PC-3 (cell line): ENCODE measurements around the gene GCH1. TPM values are rescaled to one million over a fixed set of nuclear protein-coding genes. Genes with fewer than 3 reads are reported as not detected.

Source experiments
- ATAC-seq: fragments of 200-7000 bp; cut with Tn5 transposase; 2 replicates; pipeline ENCODE4 v1.9.1; 2020; ENCODE audit warnings: mild to moderate bottlenecking, moderate library complexity
- BruUV-seq: library from RNA; stranded (reverse); fragments of 400-500 nt; replicated peaks from 2 replicates; lab custom pipeline; 2021; lab: Mats Ljungman, UMichigan
- CTCF ChIA-PET: fragments of 300-600 bp; sonication (Branson Sonifier 250); formaldehyde crosslinking; loops from one replicate; lab custom pipeline; 2022; ENCODE audit warnings: antibody characterized with exemption; lab: Charles Lee
- POLR2A ChIA-PET: fragments of 300-600 bp; sonication (Branson Sonifier 250); formaldehyde crosslinking; loops from one replicate; lab custom pipeline; 2022; ENCODE audit warnings: antibody characterized with exemption; ENCODE audit not compliant: unreplicated experiment; lab: Charles Lee
- DNase-seq: peaks from one replicate; pipeline ENCODE4 v3.0.0-alpha.2; 2015
- H2AFZ ChIP-seq: fragments of 300-600 bp; sonication (generic); 2 replicates; pipeline ENCODE4 v1.6.0; 2016; ENCODE audit warnings: antibody characterized with exemption, low read length
- H3F3A ChIP-seq: fragments of 300-600 bp; sonication (generic); one replicate; pipeline ENCODE4 v1.6.0; 2017; ENCODE audit warnings: antibody characterized with exemption, low read length, control low read depth, mild to moderate bottlenecking; ENCODE audit not compliant: unreplicated experiment
- H3K27ac ChIP-seq: fragments of 300-600 bp; sonication (generic); 2 replicates; pipeline ENCODE4 v1.5.1; 2016; ENCODE audit warnings: mild to moderate bottlenecking, low read length
- H3K27me3 ChIP-seq: fragments of 300-600 bp; sonication (generic); 2 replicates; pipeline ENCODE4 v1.6.1; 2016; ENCODE audit warnings: low read length, mixed read lengths
- H3K36me3 ChIP-seq: fragments of 300-600 bp; sonication (generic); 2 replicates; pipeline ENCODE4 v1.6.1; 2016; ENCODE audit warnings: low read depth, mixed run types, low read length, mixed read lengths
- H3K4me1 ChIP-seq: fragments of 300-600 bp; sonication (generic); 2 replicates; pipeline ENCODE4 v1.5.1; 2016; ENCODE audit warnings: low read length; ENCODE audit not compliant: insufficient read depth
- H3K4me2 ChIP-seq: fragments of 300-600 bp; sonication (generic); 2 replicates; pipeline ENCODE4 v1.6.0; 2016; ENCODE audit warnings: low read length
- H3K4me3 ChIP-seq: fragments of 300-600 bp; sonication (generic); 2 replicates; pipeline ENCODE4 v1.5.1; 2016; ENCODE audit warnings: mild to moderate bottlenecking, low read length, mixed read lengths
- H3K79me2 ChIP-seq: fragments of 300-600 bp; sonication (generic); 2 replicates; pipeline ENCODE4 v1.6.1; 2017; ENCODE audit warnings: low read length, mixed read lengths
- H3K9ac ChIP-seq: fragments of 300-600 bp; sonication (generic); 2 replicates; pipeline ENCODE4 v1.6.0; 2016; ENCODE audit warnings: mild to moderate bottlenecking, low read length
- H3K9me2 ChIP-seq: fragments of 300-600 bp; sonication (generic); replicated peaks from 2 replicates; pipeline ENCODE4 v1.6.1; 2016; ENCODE audit warnings: mixed run types, low read length, mixed read lengths
- H3K9me3 ChIP-seq: fragments of 300-600 bp; sonication (generic); 2 replicates; pipeline ENCODE4 v1.6.1; 2016; ENCODE audit warnings: low read length, mixed read lengths
- H4K20me1 ChIP-seq: fragments of 300-600 bp; sonication (generic); 2 replicates; pipeline ENCODE4 v1.6.1; 2016; ENCODE audit warnings: low read length, mixed read lengths
- EZH2 ChIP-seq: fragments of 300-600 bp; sonication (generic); IDR thresholded peaks from one replicate; pipeline ENCODE4 v1.6.1; 2017; ENCODE audit warnings: antibody characterized with exemption, mild to moderate bottlenecking, low read length; ENCODE audit not compliant: unreplicated experiment
- EZH2phosphoT487 ChIP-seq: fragments of 300-600 bp; sonication (generic); IDR thresholded peaks from 2 replicates; pipeline ENCODE4 v1.6.1; 2018; ENCODE audit warnings: mild to moderate bottlenecking, antibody characterized with exemption, low read length, borderline replicate concordance
- intact Hi-C: fragments of 100-400 bp; cut with micrococcal nuclease; formaldehyde crosslinking; loops from 2 replicates; pipeline ENCODE4 v1.9.0; 2023
- total RNA-seq: library from RNA; depleted of rRNA; stranded (reverse); fragments of >200 nt; gene quantifications from 2 replicates; pipeline ENCODE4 v1.2.3, GENCODE V29; 2014
- TF ChIP-seq, protein P1 (sequence below): fragments of 300-600 bp; sonication (generic); conservative IDR thresholded peaks from 2 replicates; pipeline ENCODE4 v1.5.1; 2017; ENCODE audit warnings: antibody characterized with exemption, low read depth, mild to moderate bottlenecking, low read length

Gene GCH1
- total RNA-seq, 1 experiment from 2014 or later: 26.6 TPM

DNA sequence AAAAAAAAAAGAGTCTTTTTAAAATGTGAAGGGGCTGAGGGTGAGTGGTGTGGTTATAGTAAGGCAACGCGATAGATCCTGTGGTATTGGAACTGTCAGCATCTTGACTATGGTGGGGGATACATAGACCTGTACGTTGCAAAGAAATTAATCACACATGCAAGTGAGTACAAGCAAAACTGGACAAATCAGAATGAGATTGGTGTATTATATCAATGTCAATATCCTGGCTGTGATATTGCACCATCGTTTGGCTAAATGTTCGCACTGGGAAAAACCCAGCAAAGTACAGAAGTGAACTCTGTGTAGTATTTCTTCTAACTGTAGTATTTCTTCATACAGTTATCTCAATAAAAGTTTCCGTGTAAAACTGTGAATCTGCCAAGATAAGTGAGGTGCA lies 67.9 kb downstream of the GCH1 start:
- Histone ChIP-seq H4K20me1 (no peaks in the 10 kb centered on the region), H3K79me2 (no peaks in the 10 kb centered on the region), H3K27me3 (no peaks in the 10 kb centered on the region), H3K9me2 (no peaks in the 10 kb centered on the region), H3K36me3 (no peaks in the 10 kb centered on the region), H3K9me3 (no peaks in the 10 kb centered on the region), H3F3A (no peaks in the 10 kb centered on the region), H3K9ac (no peak overlapping the region), H3K27ac (no peak overlapping the region), H2AFZ (no peak overlapping the region), H3K4me2 (no peak overlapping the region), H3K4me1 (no peaks in the 10 kb centered on the region), H3K4me3 (no peak overlapping the region)
- TF ChIP-seq, protein P1, sequence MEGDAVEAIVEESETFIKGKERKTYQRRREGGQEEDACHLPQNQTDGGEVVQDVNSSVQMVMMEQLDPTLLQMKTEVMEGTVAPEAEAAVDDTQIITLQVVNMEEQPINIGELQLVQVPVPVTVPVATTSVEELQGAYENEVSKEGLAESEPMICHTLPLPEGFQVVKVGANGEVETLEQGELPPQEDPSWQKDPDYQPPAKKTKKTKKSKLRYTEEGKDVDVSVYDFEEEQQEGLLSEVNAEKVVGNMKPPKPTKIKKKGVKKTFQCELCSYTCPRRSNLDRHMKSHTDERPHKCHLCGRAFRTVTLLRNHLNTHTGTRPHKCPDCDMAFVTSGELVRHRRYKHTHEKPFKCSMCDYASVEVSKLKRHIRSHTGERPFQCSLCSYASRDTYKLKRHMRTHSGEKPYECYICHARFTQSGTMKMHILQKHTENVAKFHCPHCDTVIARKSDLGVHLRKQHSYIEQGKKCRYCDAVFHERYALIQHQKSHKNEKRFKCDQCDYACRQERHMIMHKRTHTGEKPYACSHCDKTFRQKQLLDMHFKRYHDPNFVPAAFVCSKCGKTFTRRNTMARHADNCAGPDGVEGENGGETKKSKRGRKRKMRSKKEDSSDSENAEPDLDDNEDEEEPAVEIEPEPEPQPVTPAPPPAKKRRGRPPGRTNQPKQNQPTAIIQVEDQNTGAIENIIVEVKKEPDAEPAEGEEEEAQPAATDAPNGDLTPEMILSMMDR: no peak
- TF ChIP-seq EZH2phosphoT487 (no peak), EZH2 (no peak)
- no TSS peak for BruUV-seq
- intact Hi-C loops: no loop called here
- POLR2A ChIA-PET: no interaction called here
- CTCF ChIA-PET: interaction anchor here (0.7 kb wide), 1 partner anchor 124 kb away, joined by 5 read pairs; no protein-coding TSS in a partner anchor
- ATAC-seq (no peak), DNase-seq (no peak)

DNA sequence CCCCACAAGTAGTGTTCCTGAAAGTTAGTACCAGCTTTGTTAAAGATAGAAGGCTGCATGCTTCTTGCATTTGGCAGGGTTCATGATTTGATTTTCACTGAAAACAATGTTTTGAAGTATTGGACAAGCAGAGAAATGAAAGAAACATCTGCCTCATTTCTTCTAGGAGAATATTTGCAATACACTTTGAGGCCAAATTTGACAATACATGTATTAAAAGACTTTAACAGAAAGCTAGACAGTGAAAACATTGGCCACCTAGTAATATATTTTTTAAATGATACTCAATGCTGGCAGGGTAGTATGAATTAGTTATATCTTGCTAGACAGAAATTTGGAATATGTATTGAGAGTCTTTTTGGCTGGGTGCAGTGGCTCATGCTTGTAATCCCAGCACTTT lies 68.5 kb downstream of the GCH1 start:
- TF ChIP-seq, protein P1: no peak
- TF ChIP-seq EZH2phosphoT487 (no peak), EZH2 (no peak)
- POLR2A ChIA-PET: interaction anchor here (0.5 kb wide), 1 partner anchor 170 kb away, joined by 3 read pairs; no protein-coding TSS in a partner anchor
- Histone ChIP-seq H3K27ac (no peak overlapping the region), H4K20me1 (no peaks in the 10 kb centered on the region), H3K9me2 (no peaks in the 10 kb centered on the region), H3K4me1 (no peaks in the 10 kb centered on the region), H3K4me3 (no peak overlapping the region), H3K9me3 (no peaks in the 10 kb centered on the region), H3K4me2 (no peak overlapping the region), H3K36me3 (no peaks in the 10 kb centered on the region), H3K27me3 (no peaks in the 10 kb centered on the region), H2AFZ (no peak overlapping the region), H3K79me2 (no peaks in the 10 kb centered on the region), H3F3A (no peaks in the 10 kb centered on the region), H3K9ac (no peak overlapping the region)
- ATAC-seq (no peak), DNase-seq (no peak)
- intact Hi-C loops: no loop called here
- CTCF ChIA-PET: interaction anchor here (0.7 kb wide), 1 partner anchor 125 kb away, joined by 5 read pairs; no protein-coding TSS in a partner anchor
- no TSS peak for BruUV-seq

DNA sequence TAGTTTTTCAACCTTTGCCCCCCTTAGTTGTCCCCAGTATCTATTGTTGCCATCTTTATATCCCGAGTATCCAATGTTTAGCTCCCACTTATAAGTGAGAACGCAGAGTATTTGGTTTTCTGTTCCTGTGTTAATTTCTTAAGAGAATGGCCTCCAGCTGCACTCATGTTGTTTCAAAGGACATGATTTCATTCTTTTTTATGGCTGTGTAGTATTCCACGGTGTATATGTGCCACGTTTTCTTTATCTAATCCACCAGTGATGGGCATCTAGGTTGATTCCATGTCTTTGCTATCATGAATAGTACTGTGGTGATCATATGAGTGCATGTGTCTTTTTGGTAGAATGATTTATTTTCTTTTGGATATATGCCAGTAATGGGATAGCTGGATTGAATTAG lies 72.0 kb downstream of the GCH1 start:
- Histone ChIP-seq H3K27me3 (no peaks in the 10 kb centered on the region), H3K27ac (no peak overlapping the region), H3K4me1 (no peaks in the 10 kb centered on the region), H2AFZ (no peak overlapping the region), H3K79me2 (no peaks in the 10 kb centered on the region), H4K20me1 (no peaks in the 10 kb centered on the region), H3K36me3 (no peaks in the 10 kb centered on the region), H3K9me3 (no peaks in the 10 kb centered on the region), H3K4me3 (no peak overlapping the region), H3K9me2 (0 out of 2 replicates have a peak, but pooled peaks cover 3% of the 10 kb centered on the region), H3F3A (no peaks in the 10 kb centered on the region), H3K9ac (no peak overlapping the region), H3K4me2 (no peak overlapping the region)
- ChIA-PET POLR2A (no interaction called here), CTCF (interaction anchor here (1.0 kb wide), 1 partner anchor 13 kb away, joined by 3 read pairs; no protein-coding TSS in a partner anchor)
- intact Hi-C loops: no loop called here
- no peak for TF ChIP-seq EZH2phosphoT487
- TF ChIP-seq EZH2: no peak
- TF ChIP-seq, protein P1: no peak
- ATAC-seq (no peak), DNase-seq (no peak)
- no TSS peak for BruUV-seq
